Activated CD8-positive, alpha-beta memory T cell treated with anti-CD3 and anti-CD28 coated beads for 1 hour (primary cell): Measurements from ENCODE around the gene NOTCH1.
"Not testable (repeated sequence)": the region's sequence is repeated elsewhere in the genome, so short reads cannot be mapped to it uniquely, and the experiment has no call there.

Source experiments
- DNase-seq, 2 donors: peaks; one replicate each; pipeline ENCODE4 v3.0.0-alpha.2; 2020; ENCODE audit warnings: low read depth in 1 of 2; ENCODE audit errors: extremely low read depth in 1 of 2

The NOTCH1 gene

GRCh38 chr9:136565086-136565714 is 19.4 kb upstream of the NOTCH1 start:
- DNase-seq, result no peak

GRCh38 chr9:136564379-136564988 is 18.6 kb upstream of the NOTCH1 start:
- DNase-seq, result no peak

- DNase-seq, result no peak
Measured at GRCh38 chr9:136563646-136564325, 17.9 kb upstream of the NOTCH1 start.

- no peak for DNase-seq
Measured at GRCh38 chr9:136562746-136563495, 17.1 kb upstream of the NOTCH1 start.

GRCh38 chr9:136561779-136562178 is 15.9 kb upstream of the NOTCH1 start:
- DNase-seq, result no peak

GRCh38 chr9:136560586-136560985 is 14.7 kb upstream of the NOTCH1 start:
- DNase-seq, result no peak

- DNase-seq, result not testable (repeated sequence)
Measured at GRCh38 chr9:136559371-136559770, 13.5 kb upstream of the NOTCH1 start.

GRCh38 chr9:136558846-136559245 is 13.0 kb upstream of the NOTCH1 start:
- DNase-seq, result not testable (repeated sequence)

- DNase-seq, result no peak
Measured at GRCh38 chr9:136558373-136558772, 12.5 kb upstream of the NOTCH1 start.

GRCh38 chr9:136557036-136557435 is 11.2 kb upstream of the NOTCH1 start:
- no peak for DNase-seq

- no peak for DNase-seq
Measured at GRCh38 chr9:136556166-136556565, 10.3 kb upstream of the NOTCH1 start.

- DNase-seq, result no peak
Measured at GRCh38 chr9:136554870-136555269, 9.0 kb upstream of the NOTCH1 start.

GRCh38 chr9:136553581-136553980 is 7.7 kb upstream of the NOTCH1 start:
- no peak for DNase-seq

GRCh38 chr9:136552117-136552703 is 6.4 kb upstream of the NOTCH1 start:
- no peak for DNase-seq

GRCh38 chr9:136551401-136552116 is 5.7 kb upstream of the NOTCH1 start:
- DNase-seq, result no peak

- DNase-seq, result no peak
Measured at GRCh38 chr9:136550439-136551289, 4.8 kb upstream of the NOTCH1 start.

- DNase-seq, result no peak
Measured at GRCh38 chr9:136549010-136549980, 3.4 kb upstream of the NOTCH1 start.

- DNase-seq, result no peak
Measured at GRCh38 chr9:136547508-136548215, 1.8 kb upstream of the NOTCH1 start.
